RKO (cell line): ENCODE results near the gene CALD1.

Experiments
- DNase-seq: peaks from one replicate; pipeline ENCODE4 v3.0.0-alpha.2; 2016; ENCODE audit warnings: low spot score

Gene CALD1

DNA sequence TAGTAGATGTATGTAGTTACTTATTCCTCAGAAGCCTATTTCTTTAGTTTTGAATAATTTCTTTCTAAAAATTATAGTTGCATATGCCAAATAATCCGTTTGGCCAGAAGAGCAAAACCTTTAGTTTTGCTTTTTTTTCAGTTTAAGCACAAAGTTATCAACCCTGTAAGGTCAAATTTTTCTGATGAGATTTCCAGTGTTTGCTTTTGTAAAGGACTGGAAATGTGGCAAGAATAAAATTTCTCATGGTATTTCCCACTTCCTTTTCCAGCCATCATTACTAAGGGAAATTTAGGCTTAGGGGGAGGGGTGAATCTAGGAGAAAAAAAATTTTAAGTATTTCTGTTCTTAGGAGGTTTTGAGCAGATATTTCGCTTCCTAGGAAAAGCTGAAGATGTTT, 7.6 kb downstream of the CALD1 start:
- DNase-seq, result no peak

DNA sequence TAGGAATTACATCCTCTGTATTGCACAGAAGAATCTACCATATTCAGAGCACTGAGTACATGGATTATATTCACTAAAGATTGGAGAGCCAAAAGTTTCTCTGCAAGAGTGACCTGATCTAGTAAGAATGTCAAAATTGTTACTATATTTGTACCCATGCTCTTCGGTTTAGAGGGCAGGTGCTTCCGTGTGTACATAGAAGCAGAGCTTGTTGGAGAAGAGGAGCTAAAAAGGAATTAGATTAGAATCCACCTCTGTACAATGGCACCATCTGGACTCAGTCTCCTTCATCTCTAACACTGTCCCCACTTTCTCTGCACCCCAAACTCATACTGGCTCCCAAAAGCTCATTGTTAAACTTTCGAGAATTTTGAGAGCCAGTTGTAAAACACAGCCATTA, 8.3 kb downstream of the CALD1 start:
- no peak for DNase-seq

DNA sequence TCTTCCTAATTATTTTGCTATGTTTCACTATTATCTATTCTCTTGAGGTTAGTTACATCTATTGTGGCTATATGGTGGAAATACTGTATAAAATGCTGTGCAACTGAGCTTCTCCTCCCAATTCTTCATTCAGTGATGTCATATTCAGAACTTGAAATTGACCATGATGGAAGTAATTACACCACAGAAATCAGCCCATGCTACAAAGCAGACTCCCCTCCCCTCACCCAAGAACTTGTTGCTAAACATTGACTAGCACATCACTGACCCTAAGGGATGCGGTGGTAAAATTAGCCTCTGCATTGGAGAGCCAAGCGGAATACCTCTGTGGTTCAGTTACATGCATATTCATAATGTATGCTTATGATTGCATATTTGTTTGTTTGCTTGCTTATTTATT, 8.8 kb downstream of the CALD1 start:
- DNase-seq, result no peak

DNA sequence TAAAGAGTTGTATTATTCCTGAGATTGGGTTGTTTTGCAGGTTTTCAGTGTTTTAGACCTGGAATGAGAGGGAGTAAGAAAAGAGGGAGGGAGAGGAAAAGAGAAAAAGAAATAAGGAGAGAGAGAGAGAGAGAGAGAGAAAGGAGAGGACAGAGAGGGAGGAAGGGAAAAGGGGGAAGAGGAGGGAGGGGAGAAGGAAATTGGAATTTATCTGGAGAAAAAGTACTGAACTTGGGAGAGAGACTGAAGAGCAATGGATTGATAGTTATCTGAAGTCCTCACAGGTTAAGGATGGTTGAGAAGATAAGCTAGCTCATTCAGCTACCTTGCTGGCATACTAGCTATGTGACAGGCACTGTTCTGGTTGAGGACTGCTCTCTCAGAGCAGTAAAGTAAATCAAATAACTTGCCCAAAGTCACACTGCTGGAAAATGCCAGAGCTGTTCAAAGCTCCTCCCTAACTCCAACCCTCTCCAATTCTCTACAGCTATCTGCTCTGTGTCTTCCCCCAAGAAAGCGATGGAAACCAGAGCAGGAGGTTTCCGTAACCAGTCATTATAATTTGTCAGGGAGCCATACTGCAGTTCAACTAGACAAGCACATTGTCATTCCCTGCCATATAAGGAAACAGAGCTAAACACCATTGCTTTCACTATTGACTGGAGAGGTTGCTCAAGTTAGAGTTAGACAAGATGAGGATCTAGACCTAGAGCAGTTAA, 10.7 kb downstream of the CALD1 start:
- no peak for DNase-seq

DNA sequence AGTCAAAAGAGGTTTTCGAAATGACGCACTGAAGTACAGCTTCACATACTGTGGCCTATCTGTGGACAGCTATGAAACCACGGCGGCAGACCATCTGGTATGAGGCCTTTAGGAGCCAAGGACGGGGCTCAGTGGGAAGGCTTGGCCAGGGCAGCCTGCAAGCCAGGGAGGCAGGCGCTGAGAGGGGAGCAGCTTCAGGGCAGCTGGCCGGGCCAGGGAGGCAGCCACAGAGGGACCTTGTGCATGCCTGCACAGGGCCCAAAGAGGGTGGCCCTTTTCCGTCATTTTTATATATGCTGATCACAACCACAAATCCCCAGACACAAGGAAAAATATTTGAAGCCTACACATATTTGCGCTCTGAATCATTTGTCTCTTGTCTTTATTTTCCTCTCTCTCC, 13.5 kb downstream of the CALD1 start:
- DNase-seq, result no peak

DNA sequence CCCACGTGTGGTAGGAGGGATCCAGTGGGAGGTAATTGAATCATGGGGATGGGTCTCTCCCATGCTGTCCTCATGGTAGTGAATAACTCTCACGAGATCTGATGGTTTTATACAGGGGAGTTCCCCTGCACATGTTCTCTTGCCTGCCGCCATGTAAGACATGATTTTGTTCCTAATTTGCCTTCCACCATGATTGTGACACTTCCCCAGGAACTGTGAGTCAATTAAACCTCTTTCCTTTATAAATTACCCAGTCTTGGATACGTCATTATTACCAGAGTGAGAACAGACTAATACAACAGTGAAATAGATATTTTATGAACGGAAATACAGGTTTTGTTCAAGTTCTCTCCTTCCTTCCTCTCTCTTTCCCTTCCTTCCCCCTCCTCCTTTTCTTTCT, 15.8 kb downstream of the CALD1 start:
- no peak for DNase-seq

DNA sequence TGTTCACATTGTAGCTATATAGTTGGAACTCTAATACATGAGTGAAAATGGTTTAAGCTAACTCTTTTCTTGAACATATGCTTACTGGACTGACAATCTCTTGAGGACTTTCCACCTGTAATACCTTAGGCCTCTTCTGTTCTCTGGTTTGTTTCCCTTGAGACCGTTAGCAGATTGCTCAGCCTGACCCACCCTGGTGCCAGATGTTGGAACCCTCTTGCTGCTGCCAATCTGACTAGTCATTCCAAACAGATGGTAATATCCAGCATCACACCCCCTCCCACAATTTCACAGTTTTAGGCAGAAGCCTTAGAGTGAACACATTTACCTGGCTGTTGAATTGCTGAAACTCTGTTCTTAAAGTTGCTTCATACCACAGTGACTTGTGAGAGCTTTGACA, 18.7 kb downstream of the CALD1 start:
- no peak for DNase-seq

DNA sequence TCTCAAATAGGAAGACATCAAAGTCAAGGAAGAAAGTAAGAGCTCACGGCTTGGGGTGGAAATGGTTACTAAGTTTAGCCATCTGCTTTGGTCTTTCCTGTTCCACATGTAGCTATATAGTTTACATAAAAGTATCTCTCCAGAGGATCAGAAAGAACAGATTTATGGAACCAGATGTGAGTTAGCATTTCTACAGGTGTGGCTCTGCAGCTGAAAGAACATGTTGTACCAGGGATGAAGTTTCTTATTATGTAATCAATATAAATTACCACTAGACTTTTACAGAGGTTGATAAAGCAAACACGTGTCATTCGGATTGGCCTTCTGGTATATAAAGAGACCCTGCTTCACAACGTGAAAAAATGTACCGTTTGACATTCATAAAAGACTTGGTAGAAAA, 19.9 kb downstream of the CALD1 start:
- no peak for DNase-seq

DNA sequence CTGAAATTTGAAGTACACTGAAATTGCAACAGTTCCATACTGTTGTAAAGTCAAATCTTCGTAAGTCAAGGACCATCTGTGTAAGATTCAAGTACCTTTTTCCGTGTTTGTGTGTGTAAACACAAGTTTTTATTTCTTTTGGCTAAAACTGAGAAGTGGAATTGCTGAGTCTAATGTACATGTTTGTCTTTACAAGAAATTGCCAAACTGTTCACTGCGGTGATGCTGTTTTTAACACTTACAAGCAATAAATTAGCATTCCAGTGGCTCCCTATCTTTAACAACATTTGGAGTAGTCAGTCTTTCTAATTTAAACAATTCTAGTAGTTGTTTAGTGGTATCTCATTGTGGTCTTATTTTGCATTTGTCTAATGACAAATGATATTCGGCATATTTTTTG, 23.3 kb downstream of the CALD1 start:
- no peak for DNase-seq

DNA sequence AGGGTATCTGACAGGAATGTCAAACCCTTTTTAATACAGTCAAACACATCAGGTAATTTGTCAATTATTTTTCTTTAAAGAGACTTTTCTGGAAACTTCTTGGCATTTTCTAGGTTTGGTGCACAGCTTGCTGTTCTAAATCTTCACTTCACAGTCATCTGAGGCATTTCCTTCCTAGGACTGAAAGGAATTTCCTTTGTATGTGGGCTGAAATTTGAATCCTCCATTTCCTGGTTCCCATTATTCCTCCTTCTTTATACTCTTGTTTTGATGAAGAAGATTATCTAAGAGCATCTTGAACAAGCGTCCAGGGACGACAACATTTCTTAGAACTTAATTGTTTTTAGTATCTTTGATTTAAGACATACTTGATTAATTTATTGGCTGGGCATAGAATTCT, 24.9 kb downstream of the CALD1 start:
- DNase-seq, result no peak

DNA sequence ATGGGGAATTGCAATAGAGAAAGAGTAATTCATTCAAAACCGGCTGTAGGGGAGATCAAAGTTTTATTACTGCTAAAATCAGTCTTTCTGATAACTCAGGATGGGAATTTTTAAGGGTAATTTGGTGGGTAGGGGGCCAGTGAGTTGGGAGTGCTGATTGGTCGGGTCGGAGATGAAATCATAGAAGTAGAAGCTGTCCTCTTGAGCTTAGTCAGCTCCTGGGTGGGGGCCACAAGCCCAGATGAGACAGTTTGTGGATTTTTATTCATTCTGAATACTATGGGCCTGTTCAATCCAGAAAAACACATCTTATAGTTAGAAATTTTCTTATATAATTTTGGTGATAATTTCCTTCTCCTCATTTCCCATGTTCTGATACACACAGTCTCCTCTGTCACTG, 25.4 kb downstream of the CALD1 start:
- no peak for DNase-seq

DNA sequence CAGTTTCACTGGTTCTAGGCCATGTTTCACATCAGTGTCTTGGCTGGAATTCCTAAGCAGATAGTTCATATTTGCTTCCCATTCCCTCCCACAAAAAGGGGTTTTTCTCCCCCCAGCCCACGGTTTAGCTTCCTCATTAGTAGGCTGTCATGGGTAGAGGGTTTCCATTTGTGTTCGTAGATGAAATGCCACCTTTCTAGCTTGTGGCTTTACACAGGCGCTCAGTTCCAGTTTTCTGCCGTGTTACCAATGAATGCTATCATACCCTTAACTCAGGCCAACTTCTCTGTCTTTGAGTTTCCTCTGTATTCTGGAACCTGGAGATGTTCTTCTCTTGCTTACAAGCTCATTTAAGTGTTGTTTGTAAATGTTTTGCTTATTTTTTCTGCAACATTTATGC, 26.8 kb downstream of the CALD1 start:
- DNase-seq, result no peak

DNA sequence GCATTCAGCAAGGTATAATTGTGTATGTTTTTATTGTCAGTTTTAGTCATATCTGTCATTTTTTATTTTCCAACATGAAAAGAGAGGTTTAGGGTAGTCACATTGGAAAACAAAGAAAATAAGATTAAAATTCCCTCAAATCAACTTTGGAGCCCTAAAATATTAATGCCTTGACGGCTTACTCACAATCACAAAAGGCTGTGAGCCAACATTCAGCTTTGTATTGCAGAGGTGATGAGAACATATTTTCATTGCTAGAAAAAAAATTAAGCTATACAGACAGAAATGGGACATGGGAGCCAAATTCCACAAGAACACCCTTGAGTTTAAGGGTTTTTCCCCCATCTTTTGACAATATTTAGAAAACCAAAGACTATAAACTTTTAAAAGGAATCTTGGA, 30.2 kb downstream of the CALD1 start:
- no peak for DNase-seq

DNA sequence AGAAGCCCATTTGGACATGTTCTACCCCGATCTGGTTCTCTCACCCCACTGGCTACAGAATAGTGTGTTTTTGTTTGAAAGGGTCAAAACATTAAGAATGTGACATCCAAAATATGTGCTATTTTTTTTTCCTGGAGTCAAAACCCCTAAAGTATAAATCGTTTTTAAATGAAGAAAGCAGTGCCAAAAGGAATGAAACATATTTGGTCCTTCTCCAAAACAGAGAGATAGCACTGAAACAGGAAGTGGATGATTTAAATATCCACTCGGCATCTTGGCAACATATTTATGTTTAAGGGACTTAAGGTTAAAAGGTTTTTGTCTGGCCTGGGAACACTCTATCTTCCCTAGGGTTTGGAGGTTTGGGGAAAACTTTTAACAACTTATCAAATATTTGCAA, 32.3 kb downstream of the CALD1 start:
- no peak for DNase-seq

DNA sequence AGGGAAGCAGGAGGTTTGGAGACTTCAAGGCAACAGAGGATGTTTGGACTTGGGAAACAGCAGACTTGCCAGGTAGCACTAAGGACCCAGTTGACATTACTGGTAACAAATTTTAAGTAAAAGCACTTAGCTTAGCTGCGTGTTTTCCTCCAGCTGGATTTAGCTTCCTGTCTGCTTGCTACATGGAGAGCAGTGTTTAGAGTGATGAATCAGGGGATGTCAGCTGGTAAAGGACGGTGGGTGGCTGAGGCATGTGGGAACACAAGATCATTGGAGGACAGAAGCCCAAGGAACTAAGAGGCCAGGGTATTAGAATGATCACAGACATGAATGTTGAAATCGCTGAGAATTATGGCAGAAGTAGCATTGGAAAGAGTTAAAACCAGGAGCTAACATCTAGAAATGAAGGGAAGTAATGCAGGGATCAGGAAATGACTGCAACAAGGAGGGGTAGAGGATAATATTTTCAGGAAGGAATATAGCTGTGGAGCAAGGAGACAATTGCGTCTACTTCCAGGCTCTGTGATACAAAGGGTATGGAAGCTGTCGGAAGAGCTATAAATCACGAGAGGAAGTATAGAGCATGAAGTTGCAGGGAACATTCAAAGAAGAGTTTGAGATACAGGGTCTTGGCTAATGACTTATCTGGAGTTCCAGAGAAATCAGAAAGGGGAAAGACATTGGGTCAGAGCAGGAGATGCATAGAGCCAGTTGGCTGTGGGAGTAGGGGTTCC, 34.4 kb downstream of the CALD1 start:
- no peak for DNase-seq

DNA sequence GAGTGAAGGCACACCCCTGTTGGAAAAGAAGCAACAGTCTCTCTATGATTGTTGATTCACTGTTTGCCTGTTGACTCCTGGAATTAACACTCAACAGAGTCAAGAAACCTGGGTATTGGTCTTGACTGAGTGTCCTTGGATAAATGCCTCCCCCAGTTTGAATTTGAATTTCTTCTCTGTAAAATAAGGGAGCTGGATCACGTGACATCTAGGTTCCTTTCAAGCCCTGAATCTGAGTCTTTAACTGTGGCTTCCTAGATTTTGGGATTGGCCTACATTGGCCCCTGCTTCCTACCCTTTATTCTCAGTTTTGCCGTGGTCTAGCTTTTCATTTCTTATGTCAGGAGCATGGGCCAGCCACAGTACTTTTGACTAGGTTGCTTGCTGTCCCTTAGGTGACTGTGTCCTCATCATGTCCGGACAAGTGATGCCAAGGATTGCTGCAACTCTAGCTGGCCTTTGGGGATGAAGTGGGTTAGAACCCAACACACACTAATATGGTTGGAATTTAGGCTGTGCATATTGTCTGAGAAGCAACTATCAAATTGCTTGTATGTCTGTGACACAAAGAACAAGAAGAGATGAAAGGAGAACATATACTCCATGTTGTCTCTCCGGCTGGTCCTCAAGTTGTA, 35.4 kb downstream of the CALD1 start:
- no peak for DNase-seq

DNA sequence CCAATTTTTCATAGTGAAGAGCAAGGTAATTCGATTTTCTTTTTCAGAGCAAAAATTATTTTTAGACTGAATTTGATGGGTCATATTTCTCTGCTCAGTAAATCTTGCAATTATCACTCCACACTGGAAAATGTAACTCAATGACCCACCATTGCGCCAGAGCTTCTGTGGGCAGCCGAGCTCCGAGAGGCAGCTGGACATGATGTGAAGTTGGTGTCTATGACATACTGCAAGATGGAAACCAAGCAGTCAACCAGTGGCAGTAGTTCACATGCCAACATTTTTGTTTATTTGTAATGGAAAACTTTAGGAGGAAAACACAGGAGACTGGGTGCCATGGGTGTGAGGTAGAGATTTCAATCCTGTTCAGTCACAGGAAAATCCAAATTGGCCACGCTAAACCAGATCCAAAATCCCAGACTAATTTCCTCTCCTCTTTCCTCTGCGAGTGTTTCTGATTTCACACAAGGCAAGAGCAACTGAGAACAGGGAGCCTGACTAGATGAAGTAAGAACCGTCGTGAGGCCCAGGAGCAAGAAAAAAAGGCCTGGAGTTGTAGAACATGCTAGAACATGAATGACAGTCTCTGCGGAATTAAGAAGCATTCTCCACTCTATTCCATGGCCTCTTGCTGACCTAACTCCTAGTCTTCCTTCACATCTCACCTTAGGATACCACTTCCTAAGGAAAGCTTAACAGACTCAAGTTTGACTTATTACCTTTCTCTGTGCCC, 39.3 kb downstream of the CALD1 start:
- DNase-seq, result no peak

DNA sequence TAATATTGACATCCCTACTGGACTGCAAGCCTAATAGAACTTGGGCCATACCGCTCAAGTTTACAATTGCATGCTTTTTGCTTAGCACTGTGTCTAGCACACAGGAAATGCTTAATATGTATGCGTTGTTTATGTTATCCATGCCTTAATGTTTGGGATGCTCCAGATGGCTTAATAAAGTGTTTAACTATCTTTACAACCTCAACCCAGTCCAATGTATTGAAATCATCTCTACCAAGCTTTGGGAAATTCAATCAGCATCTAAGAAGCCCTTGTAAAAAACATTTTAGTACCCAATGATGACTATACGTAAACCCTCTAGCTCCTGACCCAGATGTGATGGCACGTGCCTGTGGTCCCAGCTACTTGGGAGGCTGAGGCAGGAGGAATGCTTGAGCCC, 40.0 kb downstream of the CALD1 start:
- no peak for DNase-seq

DNA sequence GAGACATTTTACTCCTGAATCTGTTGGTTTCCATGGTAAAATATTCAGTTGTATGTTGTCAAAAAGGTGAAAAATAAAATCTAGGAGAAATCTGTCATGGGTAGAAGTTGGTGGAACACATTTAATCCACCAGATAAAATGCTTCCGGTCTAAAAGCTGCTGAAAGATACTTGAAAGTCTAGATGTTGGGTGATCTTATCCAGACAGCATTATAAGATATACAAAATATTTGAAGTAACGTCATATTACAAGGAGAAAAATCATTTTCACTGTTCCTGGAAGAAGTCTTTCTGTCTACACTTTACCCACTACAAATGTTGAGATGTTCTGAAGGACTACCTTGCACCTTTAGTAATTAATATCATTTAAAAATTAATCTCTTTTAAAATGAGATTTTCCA, 40.9 kb downstream of the CALD1 start:
- DNase-seq, result no peak

DNA sequence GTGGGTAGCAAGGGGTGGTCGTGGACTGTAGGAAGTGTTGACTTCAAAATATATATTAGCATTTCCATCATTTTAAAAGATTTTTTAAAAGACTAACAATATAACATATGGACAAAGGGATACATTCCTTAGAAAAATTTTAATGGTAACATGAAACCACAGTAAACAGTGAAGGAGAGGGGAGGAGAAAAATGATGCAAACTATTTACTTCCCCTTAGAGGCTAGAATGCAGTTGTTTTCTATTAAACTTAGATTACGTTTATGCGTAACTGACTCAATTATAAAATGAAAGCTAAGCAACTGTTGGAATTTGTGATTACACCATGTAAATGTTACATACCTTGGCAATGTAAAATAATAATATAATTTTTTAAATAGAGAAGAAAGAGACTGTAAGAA, 41.3 kb downstream of the CALD1 start:
- DNase-seq, result no peak

DNA sequence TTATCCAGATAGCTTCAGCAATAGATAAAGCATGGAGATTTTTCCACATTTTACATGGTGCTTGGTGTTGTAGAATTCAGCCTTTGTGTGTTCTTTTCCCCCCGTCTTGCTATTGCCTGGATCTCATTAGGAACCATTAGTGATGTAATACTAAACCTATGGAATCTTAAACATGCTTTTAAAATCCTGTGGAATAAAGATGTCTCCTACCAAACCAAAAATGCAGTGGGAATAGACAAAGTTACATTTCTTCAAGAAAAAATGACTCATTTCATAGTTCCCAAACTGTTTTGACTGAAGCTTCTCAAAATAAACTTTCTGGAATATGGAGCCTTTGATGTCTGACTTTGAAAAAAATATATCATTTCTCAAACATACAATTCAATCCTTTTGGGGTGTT, 44.0 kb downstream of the CALD1 start:
- no peak for DNase-seq

DNA sequence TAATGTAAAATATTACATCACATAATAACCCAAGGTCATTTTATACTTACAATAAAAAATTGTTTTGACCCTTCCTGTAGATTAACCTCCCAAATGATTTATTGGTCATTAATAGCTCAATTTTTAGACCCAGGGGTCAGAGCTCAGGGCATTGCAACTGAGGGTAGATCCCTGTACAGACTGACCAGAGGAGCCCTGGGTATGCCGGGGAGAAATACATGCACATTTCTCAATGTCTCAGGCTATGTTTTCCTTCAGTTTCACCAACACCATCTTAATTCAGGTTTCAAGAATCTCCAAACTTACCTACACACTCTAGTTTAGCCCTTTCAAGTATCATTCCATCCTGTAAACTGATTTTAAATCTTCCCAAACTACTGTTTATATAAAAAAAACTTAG, 46.2 kb downstream of the CALD1 start:
- DNase-seq, result no peak

DNA sequence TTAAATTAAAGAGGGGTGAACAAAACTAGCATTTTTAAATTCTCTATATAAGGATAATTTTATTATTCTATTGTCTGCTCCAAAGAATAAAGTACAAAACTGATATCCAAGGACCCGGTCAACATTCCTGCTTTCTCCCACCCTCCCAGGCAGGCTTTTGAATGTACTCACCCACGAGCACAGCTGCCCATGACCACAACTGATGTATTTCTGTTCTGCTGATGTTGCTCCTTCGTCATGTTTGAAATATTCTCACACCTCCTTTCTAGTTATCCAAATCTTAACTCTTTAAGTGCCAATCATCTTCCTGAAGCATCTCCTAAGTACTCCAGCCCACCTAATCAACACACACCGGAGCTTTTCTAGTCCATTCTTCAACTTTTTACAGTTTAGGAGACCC, 46.7 kb downstream of the CALD1 start:
- peak; percentile 14 for DNase-seq
